ENCODE measurements around the gene MED1. TPM values are rescaled to one million over a fixed set of nuclear protein-coding genes. Genes with fewer than 3 reads are reported as not detected.

Gene MED1
- total RNA-seq, 4 donors from 2014 or later = 16.3 to 25.1 (median 17.8) TPM

GRCh38 chr17:39365872-39366271 lies 85.2 kb downstream of the MED1 start:
- no peak overlapping the region for H3K4me3 ChIP-seq
- in situ Hi-C loops (cut with MboI; ENCODE audit: low sequenced_read_pairs in 4 of 4) (no loop called here), intact Hi-C loops (cut with DNase I; ENCODE audit: low total_unique reads) (no loop called here)
- ATAC-seq (no peak), DNase-seq (no peak)
- peak overlapping the region in 2 of 4 donors; percentile 1 to 40 for H3K27ac ChIP-seq
- TF ChIP-seq CTCF (IDR thresholded peaks at IDR 0.05 in 4 of 5, conservative IDR thresholded peaks at IDR 0.05 in 1 of 5) = no peak
- no peak for TF ChIP-seq POLR2A (IDR thresholded peaks at IDR 0.05)
- H3K4me1 ChIP-seq = peaks cover 22 to 27% of the 10 kb centered on the region in 2 donors
- no peaks in the 10 kb centered on the region for H3K36me3 ChIP-seq
- no peaks in the 10 kb centered on the region for H3K9me3 ChIP-seq
- no peaks in the 10 kb centered on the region for H3K27me3 ChIP-seq

- peak overlapping the region; percentile 1 to 44 (median 35) for H3K27ac ChIP-seq
- no peaks in the 10 kb centered on the region for H3K9me3 ChIP-seq
- no peaks in the 10 kb centered on the region for H3K36me3 ChIP-seq
- peaks cover 28 to 33% of the 10 kb centered on the region in 2 donors for H3K4me1 ChIP-seq
- no peaks in the 10 kb centered on the region for H3K27me3 ChIP-seq
- no peak for TF ChIP-seq POLR2A (IDR thresholded peaks at IDR 0.05)
- no peak for TF ChIP-seq CTCF (IDR thresholded peaks at IDR 0.05 in 4 of 5, conservative IDR thresholded peaks at IDR 0.05 in 1 of 5)
- in situ Hi-C loops (cut with MboI; ENCODE audit: low sequenced_read_pairs in 4 of 4) (no loop called here), intact Hi-C loops (cut with DNase I; ENCODE audit: low total_unique reads) (no loop called here)
- peak; percentile 52 to 61 for ATAC-seq
- DNase-seq = no peak
- no peak overlapping the region for H3K4me3 ChIP-seq
Measured at GRCh38 chr17:39365242-39365641, 85.8 kb downstream of the MED1 start.

GRCh38 chr17:39364236-39365025 lies 86.6 kb downstream of the MED1 start:
- peak overlapping the region in 1 of 4 donors; percentile 1 for H3K27ac ChIP-seq

GRCh38 chr17:39361064-39361463 lies 90.0 kb downstream of the MED1 start:
- in situ Hi-C loops (cut with MboI; ENCODE audit: low sequenced_read_pairs in 4 of 4) = no loop called here
- Histone ChIP-seq H3K4me1 (peaks cover 30 to 31% of the 10 kb centered on the region in 2 donors), H3K36me3 (no peaks in the 10 kb centered on the region), H3K27me3 (no peaks in the 10 kb centered on the region), H3K9me3 (no peaks in the 10 kb centered on the region), H3K4me3 (no peak overlapping the region), H3K27ac (no peak overlapping the region)
- intact Hi-C loops (cut with DNase I; ENCODE audit: low total_unique reads) = no loop called here
- ATAC-seq (no peak), DNase-seq (no peak)
- no peak for TF ChIP-seq CTCF (IDR thresholded peaks at IDR 0.05 in 4 of 5, conservative IDR thresholded peaks at IDR 0.05 in 1 of 5)
- no peak for TF ChIP-seq POLR2A (IDR thresholded peaks at IDR 0.05)

More at GRCh38 chr17:39364236-39365025, 86.6 kb downstream of the MED1 start:
- no peaks in the 10 kb centered on the region for H3K9me3 ChIP-seq
- H3K4me1 ChIP-seq = peaks cover 31 to 36% of the 10 kb centered on the region in 2 donors
- ATAC-seq (no peak), DNase-seq (no peak)
- H3K27me3 ChIP-seq = no peaks in the 10 kb centered on the region
- no peaks in the 10 kb centered on the region for H3K36me3 ChIP-seq
- intact Hi-C loops (cut with DNase I; ENCODE audit: low total_unique reads) (no loop called here), in situ Hi-C loops (cut with MboI; ENCODE audit: low sequenced_read_pairs in 4 of 4) (no loop called here)
- TF ChIP-seq CTCF (IDR thresholded peaks at IDR 0.05 in 4 of 5, conservative IDR thresholded peaks at IDR 0.05 in 1 of 5) (no peak), POLR2A (IDR thresholded peaks at IDR 0.05) (no peak)
- no peak overlapping the region for H3K4me3 ChIP-seq
